ENCODE measurements around the gene VAV2.
"Not testable (repeated sequence)": the region's sequence is repeated elsewhere in the genome, so short reads cannot be mapped to it uniquely, and the experiment has no call there.

Gene VAV2

DNA sequence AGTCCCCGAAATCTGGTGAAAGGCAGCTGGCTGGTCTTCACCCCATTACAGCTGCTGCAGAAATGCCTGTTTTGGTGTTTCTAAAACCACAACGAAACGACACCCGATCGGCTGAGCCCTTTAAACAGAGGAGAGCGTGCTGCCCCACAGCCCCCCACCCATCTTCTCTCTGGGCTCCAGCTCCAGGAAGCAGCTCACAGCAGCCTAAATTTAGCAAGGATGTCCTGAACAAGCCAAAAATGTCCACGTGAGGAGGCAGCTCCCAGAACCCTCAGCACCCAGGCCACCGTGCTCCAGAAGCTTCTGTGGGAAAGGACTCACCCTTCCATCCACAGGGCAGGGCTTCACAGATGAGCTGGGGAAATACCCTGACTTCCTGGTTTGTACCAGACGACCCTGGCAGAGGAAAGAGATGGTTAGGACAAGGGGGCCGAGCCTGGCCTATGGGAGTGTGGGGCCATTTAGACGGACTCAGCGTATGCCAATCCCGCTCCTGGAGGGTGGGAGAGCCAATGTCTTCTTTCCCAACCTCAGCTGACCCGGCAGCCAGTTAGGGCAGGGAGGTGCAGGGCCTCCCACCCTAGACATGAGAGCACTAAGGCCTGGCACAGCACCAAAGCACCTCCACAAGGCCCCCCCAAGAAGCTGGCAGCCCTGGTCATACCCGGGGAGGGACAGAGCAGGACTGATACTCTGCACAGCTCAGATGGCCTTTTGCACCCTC is 214.9 kb downstream of the VAV2 start:
- DNase-seq, result no peak

DNA sequence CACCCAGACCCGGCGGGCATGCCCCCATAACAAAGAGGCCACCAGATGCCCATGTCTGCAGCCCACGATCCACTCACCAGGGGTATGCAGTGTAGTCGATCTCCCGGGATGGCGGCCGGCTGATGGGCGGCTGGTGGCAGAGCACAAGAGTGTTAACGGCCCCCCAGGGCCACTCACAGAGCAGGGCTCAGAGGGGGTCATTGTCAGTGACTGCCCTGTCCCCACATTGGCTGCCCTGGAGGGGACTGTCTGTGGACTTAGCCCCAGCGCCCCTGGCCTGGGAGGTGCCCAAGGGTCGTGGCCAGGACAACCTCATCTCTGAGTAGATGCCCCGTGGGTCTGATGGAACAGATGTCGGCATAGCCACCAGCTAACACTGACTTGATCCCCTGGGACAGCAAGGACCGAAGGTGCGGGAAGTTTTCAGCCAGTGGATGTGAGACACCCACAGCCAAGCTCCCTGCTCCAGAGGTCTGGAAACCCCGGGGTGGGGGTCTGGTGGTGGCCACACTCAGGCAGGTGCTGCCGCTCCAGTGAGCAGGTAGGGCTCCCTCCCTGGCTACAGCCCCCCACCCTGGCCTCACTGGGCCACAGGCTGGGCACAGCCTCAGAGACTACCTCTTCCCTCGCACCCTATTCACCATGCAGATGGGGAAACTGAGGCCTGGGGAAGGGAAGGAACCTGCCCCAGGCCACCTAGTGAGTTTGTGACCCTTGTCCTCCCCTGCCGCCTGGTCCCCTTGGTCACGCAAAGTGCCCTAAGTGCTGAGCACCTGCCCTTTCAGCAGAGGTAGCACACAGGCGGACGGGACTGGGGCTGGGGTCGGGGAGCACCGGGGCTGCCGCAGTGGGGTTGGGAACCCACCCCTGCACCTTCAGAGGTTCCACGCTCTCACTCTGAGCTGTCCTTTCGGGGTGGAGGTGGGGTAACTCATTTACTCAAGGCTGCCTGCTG is 215.9 kb downstream of the VAV2 start:
- no peak for DNase-seq

DNA sequence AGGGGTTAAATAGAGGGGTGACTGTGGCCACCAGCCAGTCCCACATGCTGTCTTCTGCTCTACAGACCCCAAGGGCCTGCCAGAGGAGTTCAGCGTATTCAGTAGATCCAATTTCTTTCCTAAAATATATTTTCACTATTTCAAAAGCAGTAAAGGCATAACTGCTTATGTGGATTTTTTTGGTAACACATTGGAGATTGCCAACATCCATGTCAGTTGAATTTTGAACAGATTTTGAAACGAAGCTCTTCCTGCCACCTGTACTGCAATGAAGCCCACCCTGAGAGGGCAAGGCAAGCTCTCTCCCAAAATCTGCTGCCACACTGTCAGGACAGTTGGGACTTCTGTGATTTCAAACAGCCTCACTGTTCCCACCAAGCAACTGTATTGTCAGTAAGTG is 216.8 kb downstream of the VAV2 start:
- no peak for DNase-seq

DNA sequence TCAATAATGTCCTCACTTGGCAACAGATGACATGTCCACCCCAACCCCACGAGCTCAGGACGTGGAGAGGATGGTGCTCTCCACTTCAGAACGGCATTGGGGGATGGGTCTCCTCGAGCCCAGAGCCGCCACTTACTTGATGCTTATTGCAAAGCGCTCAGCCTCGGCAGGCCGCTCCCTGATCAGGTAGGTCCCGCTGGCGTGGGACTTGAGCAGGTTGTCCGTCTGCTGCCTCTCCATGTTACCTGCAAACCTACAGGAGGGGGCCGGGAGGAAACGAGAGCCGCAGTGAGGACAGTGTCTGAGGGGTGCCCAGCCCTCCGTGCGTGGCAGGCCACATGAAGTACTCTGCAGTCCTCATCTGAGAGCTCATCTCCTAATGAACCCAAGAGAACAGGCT is 217.3 kb downstream of the VAV2 start:
- DNase-seq, result no peak

DNA sequence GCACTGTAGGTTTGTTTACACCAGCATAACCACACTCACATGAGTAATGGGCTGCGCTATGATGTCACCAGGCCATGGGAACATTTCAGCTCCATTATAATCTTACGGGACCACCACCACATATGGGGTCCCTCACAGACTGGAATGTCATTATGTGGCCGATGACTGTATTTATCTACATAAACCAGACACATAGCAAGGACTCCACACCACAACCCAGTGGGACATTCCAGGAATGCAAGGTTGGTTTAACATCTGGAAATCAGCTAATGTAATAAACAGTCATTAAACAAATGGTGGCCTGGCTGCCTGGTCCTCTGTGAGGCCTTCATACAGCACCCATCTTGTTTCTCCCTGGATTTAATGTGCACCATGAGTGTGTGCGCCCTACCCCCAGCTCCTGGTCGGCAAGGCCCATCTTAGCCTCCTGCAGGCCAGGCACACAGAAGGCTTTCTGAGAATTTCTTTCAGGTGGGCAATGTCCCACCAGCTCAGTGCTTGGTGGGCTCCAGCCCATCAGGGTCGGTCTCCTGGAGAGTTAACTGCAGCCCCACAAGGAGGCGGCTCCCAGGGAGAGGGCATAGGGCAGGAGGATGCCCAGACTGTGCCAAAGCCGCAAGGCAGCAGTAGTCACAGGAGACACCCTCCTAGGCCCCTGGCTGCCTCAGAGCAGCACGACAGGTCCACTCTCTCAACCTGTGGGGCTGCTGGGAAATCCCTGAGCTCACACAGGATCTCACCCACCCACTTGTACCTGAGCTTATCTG is 218.1 kb downstream of the VAV2 start:
- DNase-seq, result no peak

DNA sequence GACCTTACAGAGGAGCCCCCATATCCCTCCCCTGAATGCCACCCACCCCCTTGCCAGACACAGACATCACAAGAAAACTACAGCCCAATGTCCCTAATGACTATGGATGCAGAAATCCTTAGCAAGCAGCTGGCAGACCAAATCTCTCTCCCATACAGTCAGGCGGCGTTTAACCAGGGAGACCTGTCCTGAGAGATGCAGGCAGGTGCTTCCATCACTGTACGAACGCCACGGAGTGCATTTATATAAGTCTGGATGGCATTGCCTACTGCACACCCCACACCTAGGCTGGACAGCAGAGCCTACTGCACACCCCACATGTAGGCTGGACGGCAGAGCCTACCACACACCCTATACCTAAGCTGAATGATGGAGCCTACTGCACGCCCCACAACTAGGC is 219.5 kb downstream of the VAV2 start:
- no peak for DNase-seq

DNA sequence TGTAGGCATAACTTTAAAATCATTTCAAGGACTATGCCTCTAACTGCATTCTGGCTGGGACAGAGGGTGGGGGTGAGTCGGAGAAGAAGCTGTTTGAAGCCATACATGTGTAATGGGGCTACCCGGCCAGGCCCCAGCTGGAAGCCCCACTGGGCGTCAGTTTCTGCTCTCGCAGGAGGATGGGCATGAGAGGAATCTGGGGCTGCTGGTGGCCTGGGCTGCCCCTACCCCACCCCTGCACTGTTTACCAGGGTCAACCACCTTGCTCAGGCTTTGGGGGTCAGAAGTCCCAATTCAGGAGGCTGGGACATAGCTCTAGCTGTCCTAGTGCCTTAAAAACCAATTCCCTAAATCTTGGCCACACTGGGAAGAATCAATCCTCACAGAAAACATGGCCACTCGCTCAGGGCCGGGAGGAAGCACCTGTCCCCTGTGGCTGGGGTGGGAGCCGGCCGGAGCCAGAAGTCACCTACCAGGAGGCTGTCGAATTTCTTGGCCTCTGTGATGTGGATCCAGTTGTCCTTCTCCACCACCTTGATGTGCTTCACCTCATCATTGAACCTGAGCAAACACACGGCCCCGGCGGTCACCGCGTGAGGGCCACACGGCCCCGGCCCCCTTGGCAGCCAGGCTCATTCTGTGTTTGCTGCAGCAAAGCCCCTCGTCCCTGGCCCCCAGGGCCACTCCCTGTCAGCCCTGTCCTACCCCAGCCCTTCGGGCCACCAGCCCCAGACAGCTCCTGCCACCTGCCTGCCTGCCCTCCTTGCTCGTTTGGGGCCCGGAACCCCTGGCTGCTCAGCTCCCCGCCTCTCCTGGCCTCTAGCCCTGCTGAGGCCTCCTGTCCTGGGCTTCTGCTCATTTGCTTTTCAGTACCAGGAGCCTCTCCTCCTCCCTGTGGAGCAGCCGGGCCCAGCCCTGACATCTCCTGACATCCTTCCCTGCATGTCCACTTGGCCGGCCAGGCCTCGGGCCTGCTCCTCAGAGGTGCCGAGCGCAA is 220.3 kb downstream of the VAV2 start:
- no peak for DNase-seq

DNA sequence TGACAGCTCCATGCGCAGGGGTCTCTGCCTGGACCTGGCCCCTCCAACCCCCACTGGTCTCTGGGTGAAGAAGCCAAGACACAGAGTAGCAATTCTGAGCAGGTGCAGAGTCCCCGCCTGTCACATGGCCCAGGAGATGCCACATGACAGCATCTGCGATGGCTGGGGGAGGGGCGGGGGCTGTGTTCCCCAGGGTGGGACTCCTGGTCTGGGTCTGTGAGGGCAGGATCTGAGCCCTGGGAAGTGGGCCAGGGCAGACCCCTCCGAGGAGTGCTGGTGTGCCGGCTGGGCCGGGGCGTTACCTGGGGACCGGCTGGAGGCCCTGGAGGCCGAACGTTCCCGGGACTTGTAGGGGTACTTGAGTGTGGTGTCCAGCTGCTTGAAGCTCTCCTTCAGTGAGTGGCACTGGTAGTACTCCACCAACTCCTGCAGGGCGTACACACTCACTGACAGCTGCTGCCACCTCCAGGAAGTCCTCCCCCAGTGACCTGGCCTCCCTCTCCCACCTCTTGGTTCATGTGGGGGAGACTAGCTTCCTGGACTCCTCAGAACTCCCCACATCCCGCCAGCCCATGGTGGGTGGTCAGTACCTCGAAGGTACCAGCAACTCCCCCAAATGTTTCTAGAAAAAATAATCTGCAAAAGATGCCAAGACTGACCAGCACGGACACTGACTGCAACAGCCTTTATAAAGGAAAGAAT is 221.9 kb downstream of the VAV2 start:
- DNase-seq, result no peak

DNA sequence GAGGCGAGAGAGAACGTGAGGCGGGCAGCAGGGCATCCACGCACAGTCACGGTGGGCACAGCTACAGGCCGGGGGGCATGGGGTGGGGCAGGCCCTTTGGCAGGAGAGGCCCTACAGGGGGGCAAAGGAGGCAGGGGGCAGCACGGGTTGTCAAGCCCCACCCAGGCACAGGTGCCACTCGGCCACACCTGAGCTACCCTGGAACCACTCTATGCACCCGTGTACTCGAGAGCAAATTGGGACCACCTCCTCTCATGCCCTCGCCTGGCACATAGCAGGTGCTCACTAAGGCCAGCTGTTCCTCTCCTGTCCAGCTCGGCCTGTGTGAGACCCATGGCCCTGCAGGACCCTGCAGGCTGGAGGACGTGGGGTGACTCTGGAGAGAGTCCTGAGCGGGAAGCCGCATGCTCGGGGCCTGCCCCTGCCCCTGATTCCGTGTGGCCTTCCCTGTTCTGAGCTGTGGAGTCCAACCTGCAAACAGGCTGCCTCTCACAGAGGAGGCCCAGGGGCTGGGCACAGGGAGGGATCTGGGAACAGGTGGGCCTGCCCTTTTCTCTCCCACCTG is 222.5 kb downstream of the VAV2 start:
- no peak for DNase-seq

DNA sequence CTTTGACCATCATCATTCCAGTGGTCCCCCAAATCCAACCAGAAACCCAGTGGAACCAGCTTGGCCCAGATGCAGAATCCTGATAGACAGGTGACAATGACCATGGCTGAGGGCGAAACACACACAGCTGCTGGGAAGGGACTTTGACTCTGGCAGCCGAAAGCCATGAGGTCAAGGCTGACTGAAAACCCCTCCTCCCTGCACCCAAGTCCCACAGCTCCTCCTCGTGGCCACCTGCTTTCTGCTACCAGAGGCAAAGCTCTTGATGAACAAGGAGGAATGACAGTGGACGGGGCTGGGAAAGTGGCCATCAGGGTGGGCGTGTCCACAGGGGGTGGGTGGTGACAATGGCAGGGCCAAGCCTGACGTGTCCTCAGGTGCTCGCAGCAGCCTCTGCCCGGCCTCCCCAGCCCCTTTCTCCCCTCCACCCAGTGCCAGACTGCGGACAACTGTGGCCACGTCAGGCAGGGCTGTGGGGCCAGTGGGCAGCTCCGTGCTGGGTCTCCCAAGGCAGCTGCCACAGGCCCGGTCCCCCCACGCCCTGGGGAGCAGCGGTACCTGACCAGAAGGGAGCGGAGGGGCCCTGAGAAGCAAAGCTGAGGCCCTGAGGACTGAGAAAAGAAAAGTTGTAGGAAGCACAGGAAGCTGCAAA is 223.1 kb downstream of the VAV2 start:
- no peak for DNase-seq

DNA sequence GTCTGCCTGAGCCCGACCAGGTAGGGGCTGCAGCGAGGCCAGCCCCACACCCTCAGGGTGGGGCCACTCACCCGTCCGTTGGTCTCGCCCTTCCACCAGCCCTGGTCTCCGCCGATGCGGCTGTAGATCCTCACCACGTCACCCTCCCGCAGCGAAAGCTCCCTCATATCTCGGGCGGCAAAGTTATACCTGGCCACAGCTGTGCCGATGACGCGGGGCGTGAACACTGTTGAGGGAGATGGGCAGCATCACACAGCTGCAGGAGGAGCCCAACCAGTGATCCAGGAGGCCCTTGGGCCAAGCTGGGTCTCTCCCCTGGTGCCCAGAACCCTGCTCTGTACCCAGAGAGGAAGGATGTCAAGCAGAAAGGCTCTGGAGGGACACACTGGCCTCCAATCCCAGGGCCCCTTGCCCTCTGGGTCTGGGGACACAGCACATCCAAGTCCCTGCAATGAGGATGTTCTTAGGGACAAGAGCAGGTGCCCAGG is 223.7 kb downstream of the VAV2 start:
- DNase-seq, result no peak

DNA sequence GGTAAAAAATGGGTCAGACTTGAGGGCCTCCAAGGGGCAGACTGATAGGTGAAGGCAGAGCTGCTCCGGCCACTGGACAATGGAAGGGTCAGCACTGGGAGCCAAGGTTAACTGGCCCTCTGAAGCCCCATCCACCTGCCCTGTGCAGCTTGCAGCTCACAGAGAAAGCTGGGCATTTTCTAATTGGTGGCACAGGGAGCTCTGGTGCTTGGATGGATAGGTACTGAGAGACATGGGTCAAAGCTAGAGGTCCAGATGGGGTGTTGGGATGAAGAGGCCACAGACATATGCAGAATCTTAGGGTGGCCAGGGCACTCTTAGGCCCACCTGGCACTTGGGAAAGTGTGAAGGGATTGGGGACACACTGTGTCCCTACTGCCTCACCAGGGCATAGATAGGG is 224.5 kb downstream of the VAV2 start:
- no peak for DNase-seq

DNA sequence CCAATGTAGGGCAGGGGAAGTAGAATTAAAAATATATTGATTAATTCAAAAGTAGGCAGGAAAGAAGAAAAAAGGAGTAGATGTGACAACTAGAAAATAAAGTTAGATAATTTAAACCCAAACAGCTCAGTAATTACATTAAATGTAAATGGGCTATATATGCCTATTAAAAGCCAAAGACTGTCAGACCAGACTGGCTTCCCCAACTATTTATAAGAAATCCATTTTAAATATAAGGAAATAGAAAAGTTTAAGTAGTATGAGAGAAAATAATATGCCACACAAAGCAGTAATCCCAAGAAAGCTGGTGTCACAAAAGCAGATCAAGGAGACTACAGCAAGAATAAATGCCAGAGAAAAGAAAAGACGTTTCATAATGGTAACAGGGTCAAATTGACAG is 225.1 kb downstream of the VAV2 start:
- no peak for DNase-seq

DNA sequence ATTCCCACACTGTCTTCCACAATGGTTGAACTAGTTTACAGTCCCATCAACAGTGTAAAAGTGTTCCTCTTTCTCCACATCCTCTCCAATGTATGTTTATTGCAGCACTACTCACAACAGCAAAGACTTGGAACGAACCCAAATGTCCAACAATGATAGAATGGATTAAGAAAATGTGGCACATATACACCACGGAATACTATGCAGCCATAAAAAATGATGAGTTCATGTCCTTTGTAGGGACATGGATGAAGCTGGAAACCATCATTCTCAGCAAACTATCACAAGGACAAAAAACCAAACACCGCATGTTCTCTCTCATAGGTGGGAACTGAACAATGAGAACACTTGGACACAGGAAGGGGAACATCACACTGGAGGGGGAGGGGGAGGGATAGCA is 225.9 kb downstream of the VAV2 start:
- not testable (repeated sequence) for DNase-seq

DNA sequence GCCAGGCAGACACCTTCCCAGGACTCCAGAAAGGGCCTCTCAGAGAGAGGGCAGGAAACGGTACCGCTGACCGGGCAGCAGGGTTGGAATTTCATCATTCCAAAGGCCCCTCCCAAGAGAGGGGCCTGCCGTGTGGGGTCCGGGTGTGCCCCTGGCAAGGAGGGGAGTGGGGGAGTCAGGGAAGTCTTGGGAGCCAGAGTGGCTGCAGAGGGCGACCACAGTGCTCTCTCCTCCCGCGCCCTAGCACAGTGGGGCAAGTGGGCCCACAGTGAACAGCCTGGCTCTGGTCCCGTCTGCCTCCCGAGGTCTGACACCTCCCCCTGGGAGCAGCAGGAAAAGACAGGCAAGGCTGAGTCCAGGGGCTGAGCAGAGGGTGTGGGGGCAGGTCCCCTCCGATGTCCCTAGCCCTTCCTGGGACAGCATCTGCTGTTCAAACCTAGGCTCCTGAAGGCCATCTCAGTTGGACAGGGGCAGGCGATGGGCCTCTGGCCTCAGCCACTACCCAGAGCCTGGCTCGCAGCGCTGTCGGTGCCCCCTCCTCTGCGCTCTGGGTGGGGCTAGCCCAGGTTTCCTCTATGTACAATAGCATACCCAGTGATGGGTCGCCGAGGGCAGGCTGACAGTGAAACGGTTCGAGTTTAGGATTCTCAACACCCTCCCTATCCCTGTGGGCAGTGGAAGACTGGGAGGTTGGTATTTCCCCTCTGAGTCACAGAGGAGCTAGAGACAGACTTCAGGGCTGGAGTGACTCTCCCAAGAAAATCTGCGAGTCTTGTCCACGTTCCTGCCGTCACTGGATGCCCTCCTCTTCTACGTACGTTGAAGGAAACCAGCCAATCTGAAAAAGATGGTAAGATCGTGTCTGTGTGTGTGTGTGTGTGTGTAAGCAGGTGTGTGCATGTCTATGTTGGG is 228.6 kb downstream of the VAV2 start:
- DNase-seq, result no peak

DNA sequence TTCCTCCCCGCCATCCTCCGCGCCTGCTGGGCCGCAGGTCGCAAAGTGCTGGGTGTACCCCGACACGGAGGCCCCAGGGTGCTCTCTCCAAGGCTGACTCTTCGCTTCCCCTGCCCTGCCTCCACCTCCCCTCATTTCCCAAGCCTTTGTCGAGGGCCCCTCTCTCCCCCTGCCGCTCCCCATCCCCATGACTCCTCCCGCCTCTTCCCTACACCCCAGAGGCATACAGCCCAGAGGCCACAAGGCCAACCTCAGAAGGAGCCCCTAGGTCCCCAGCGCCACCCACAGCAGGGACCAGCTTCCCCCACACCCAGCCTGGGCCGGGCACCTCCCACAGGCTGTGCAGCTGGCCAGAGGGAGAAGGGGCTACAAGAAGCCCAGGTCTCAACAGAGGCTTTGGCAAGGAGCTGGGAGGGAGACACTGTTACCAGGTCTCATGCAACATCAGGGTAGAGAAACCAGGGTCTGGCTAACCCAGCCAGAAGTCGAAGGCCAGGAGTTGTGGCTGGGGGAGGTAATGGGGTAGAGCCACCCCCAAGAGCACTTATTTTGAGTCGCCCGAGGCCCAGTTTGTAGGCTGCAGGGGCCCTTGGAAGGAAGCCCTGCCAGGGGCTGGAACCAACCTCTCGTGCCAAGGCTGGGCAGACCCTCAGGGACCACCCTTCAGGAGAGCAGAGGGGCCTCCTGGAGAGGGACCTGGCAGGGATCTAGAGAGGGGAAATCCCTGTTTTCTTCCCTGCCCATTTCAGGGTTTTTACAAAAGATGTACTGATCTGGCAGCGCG is 229.4 kb downstream of the VAV2 start:
- DNase-seq, result no peak

DNA sequence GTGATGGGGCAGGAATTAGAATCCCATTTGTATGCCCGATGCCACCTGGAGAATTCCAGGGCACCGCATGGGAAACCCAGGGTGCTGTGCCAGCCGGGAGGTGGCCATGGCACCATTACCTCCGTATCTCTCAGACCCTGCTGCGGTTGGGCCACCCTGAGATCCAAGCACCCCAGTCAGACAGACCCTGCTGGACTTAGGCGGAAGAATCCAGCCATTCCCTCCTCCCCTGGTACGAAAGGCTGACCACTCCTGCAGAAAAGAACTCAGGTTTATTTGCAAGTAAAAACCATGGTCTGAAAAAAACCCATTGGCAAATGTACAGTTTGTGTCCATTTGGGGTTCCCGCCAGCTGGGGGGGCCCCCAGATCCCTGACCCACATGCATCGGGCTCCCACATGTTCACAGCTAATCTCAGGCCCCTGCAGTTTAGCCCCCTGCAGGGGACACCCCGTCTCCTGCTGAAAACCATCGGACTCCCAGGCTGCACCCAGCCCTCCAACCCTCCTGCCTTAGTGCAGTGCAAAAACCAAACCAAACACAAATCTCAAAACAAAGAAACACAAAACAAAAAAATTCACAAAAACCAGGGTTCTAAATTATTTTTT is 230.4 kb downstream of the VAV2 start:
- DNase-seq, result no peak

DNA sequence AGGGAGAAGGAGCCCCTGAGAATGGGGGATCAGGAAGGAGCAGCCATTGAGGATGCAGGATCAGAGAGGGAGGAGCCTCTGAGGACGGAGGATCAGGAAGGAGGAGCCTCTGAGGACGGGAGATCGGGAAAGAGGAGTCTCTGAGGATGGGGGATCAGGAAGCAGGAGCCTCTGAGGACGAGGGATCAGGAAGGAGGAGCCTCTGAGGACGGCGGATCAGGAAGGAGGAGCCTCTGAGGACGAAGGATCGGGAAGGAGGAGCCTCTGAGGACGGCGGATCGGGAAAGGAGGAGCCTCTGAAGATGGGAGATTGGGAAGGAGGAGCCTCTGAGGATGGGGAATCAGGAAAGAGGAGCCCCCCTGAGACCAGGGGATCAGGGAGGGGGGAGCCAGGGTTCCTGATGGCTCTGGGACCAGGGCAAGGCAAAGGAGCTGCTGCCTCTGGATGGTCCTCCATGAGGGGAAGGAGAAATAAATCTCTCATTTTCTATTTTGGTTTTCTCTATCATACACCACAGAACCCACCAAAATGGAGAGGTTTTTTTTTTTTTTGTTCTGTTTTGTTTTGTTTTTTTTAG is 231.3 kb downstream of the VAV2 start:
- DNase-seq, result no peak

Data from activated CD4-positive, alpha-beta T cell treated with anti-CD3 and anti-CD28 coated beads, Interleukin-2, Interleukin-6, amounts not matched to agents 100 ng/mL and 50 ng/mL, durations not matched to agents 16 hours and 8 hours (primary cell).